ENCODE data around the gene CYTH3.
"Not testable (repeated sequence)": the region's sequence is repeated elsewhere in the genome, so short reads cannot be mapped to it uniquely, and the experiment has no call there.

Gene CYTH3

GRCh38 chr7:6154542-6155404 lies 117.7 kb downstream of the CYTH3 start:
- no peak overlapping the region for H3K27ac ChIP-seq
- TF ChIP-seq ZFX (IDR thresholded peaks at IDR 0.05; ENCODE audit: borderline replicate concordance) (no peak), CTCF (IDR thresholded peaks at IDR 0.05) (no peak)

GRCh38 chr7:6153646-6154541 lies 118.5 kb downstream of the CYTH3 start:
- H3K27ac ChIP-seq: no peak overlapping the region
- no peak for TF ChIP-seq CTCF (IDR thresholded peaks at IDR 0.05)
- no peak for TF ChIP-seq ZFX (IDR thresholded peaks at IDR 0.05; ENCODE audit: borderline replicate concordance)

- H3K27ac ChIP-seq: no peak overlapping the region
- no peak for TF ChIP-seq CTCF (IDR thresholded peaks at IDR 0.05)
- TF ChIP-seq ZFX (IDR thresholded peaks at IDR 0.05; ENCODE audit: borderline replicate concordance): no peak
Observed at GRCh38 chr7:6151994-6152735, 120.3 kb downstream of the CYTH3 start.

GRCh38 chr7:6151527-6151926 lies 120.9 kb downstream of the CYTH3 start:
- H3K27ac ChIP-seq: not testable (repeated sequence)

- TF ChIP-seq CTCF (IDR thresholded peaks at IDR 0.05): no peak
- no peak overlapping the region for H3K27ac ChIP-seq
Observed at GRCh38 chr7:6149996-6150395, 122.4 kb downstream of the CYTH3 start.

- TF ChIP-seq CTCF (IDR thresholded peaks at IDR 0.05) (no peak), ZFX (IDR thresholded peaks at IDR 0.05; ENCODE audit: borderline replicate concordance) (no peak)
- H3K27ac ChIP-seq: no peak overlapping the region
Observed at GRCh38 chr7:6148724-6149360, 123.6 kb downstream of the CYTH3 start.

GRCh38 chr7:6147627-6148026 lies 124.8 kb downstream of the CYTH3 start:
- TF ChIP-seq ZFX (IDR thresholded peaks at IDR 0.05; ENCODE audit: borderline replicate concordance): no peak
- TF ChIP-seq CTCF (IDR thresholded peaks at IDR 0.05): no peak
- no peak overlapping the region for H3K27ac ChIP-seq

Data from 22Rv1 (cell line).